Midbrain (tissue), 1 donor: ENCODE data around the gene OR2T10.
"Not testable (repeated sequence)": the region's sequence is repeated elsewhere in the genome, so short reads cannot be mapped to it uniquely, and the experiment has no call there.

Experiments
- DNase-seq: peaks from one replicate; lab custom pipeline; 2025; lab: John Stamatoyannopoulos, UW

OR2T10 gene

DNA sequence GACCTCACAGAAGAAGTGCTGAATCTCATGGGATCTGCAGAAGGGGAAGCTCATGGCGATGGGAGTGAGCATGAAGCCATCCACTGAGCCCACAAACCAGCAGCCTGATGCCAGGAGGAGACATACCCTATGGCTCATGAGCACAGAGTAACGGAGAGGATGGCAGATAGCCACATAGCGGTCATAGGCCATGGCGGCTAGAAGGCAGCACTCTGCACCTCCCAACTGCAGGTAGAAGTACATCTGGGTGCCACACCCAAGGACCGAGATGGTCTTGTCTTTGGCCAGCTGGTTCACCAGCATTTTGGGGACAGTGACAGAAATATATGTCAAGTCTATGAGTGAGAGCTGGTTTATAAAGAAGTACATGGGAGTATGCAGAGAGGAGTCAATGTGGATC is 4.3 kb downstream of the OR2T10 start:
- DNase-seq = no peak

DNA sequence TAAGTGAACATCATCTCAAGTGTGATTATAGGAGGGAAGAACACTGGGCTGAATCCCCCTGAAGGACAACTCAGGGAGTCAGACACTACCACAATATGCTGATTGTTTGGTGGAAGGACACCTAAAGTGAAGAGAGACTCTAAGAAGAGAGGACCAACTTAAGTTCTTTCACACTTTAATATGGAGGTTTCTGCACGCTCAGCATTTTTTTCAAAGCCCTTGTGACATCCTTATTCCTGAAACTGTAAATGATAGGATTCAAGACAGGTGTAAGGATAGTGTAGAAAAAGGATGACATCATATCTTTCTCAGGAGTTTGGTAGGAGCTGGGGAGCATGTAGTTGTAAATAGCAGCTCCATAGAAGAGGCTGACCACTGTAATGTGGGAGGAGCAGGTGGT is 4.8 kb downstream of the OR2T10 start:
- DNase-seq = no peak

DNA sequence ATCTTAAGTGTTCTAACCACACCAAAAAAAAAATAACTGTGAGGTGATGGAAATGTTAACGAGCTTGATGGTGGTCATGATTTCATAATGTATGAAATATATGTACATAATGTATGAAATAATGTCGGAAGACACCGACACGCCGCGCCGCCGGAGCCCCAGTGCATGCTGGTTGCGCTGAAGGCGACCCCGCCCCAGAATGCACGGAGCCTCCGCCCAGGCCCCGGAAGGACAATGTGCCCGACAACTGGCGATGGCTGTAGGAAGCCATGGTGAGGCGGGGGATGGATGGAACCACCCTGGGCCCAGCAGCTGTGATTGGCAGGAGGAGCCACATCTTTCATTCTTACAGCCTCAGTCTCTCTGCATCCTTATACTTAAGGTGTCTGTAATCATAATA is 7.4 kb downstream of the OR2T10 start:
- DNase-seq = no peak

DNA sequence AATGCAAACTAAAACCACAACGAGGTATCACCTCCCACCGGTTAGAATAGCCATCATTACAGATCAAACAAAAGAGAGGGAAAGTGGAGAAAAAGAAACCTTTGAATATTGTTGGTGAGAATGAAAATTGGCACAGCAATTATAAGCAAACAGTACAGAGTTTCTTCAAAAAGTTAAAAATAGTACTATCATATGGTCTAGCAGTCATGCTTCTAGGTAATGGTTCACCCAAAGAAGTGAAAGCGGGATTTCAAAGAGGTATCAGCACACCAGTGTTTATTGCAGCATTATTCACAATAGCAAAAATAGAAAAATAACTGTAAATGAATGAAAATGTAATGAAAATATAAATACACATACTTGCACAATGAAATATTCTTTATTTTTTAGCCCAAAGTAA is 8.2 kb downstream of the OR2T10 start:
- no peak for DNase-seq

DNA sequence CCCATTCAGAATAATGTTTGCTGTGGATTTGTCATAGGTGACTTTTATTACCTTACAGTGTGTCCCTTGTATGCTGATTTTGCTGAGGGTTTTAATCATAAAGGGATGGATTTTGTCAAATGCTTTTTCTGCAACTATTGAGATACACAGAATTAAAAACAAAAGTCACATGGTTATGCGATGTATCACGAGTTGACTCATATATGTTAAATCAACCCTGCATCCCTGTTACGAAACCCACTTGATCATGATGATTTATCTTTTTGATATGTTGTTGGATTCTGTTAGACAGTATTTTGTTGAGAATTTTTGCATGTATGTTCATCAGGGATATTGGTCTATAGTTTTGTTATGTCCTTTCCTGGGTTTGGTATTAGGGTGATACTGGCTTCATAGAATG is 12.2 kb downstream of the OR2T10 start:
- no peak for DNase-seq

DNA sequence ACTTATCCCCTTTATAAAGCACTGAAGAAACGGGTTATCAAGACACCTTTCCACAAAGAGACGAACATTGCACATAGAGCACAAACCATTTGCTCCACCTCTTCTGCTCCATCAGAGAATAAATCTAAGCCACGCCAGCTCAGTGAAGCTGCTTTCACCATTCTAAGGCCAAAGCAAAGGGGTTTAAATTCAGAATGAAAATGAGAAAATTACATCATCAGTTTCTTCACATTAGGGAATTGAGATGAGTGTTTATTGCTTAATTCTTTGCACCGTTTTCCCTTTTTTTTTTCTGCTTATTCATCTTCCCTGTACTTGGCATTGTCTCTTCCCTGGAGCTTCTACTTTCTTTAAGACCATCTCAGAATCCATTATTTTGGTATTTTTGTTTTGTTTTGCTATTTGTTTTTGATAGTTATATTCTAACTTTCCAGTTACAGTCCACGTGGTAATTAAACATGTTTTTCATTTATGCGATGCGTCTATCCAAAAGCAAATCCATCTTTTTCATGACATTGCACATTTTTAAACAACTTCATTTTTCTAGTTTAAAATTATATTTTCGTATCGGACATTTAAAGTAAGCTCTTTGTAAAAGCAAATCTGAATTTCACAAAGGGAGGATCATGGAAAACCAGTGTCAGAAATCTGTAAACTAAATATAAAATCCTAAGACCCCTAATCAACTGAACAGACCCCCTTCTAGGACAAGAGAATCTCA is 21.1 kb downstream of the OR2T10 start:
- DNase-seq = no peak

DNA sequence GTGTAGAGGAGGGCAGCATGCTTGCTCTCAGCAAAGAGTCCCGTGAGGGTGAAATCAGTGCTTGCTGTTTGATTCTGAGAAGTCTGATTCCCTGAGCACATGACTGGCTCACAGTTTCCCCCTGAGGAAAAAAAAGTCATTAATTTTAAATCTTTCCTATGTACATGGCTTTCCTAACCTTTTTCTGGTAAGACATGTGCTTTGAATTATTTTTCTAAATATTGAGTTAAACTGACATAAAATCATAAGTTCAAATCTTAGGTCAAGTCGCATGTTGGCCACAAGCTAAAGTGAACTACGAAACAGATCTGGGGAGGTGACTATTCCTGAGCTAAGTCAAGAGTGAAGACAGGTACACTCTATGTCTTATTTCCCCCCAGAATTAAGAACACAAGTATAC is 22.8 kb downstream of the OR2T10 start, which contains the start of gene OR2T34:
TSS of gene OR2T34 (minus strand) at position 101 of the 400 bp plus-strand sequence. CDS start at position 101, 0 bp downstream.
- not testable (repeated sequence) for DNase-seq

DNA sequence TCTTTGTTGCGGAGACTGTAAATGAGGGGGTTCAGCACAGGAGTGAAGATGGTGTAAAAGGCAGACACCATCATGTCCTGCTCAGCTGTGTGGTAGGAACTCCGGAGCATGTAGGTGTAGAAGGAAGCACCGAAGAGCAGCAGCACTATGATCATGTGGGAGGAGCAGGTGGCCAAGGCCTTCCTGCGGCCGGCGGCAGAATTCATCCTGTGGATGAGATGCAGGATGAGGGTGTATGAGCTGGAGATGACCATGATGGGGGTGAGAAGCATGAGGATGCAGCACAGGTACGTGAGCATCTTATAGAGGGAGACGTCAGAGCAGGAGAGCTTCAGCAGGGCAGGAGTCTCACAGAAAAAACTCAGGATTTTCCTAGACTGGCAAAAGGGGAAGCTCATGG is 23.6 kb downstream of the OR2T10 start:
- not testable (repeated sequence) for DNase-seq

DNA sequence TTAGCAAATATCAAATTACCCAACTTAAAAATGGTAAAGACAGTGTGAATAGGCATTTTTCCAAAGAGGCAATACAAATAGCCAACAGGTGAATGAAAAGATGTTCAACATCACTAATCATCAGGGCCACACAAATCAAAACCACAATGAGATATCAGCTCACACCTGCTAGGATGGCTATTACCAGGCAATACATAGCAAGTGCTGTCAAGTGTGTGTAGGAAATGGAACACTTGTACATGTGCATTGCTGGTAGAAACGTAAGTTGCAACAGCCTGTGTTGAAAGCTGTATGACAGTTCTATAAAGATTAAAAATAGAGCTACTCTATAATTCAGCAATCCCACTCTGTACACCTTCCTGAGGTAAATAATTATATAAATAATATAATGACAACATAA is 25.5 kb downstream of the OR2T10 start:
- not testable (repeated sequence) for DNase-seq

DNA sequence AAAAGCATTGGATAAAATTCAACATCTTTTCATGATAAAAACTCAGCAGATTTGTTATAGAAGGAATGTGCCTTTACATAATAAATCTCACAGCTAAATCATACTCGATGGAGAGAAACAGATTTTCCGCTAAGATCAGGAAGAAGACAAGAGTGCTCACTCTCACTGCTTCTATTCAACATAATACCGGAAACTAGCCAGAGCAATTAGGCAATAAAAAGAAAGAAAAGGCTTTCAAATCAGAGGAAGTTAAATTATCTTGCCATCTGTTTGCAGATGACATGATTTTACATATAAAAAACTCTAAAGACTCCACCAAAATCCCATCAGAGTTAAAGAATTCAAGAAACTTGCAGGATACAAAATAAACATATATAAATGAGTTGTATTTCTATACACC is 26.7 kb downstream of the OR2T10 start:
- not testable (repeated sequence) for DNase-seq

DNA sequence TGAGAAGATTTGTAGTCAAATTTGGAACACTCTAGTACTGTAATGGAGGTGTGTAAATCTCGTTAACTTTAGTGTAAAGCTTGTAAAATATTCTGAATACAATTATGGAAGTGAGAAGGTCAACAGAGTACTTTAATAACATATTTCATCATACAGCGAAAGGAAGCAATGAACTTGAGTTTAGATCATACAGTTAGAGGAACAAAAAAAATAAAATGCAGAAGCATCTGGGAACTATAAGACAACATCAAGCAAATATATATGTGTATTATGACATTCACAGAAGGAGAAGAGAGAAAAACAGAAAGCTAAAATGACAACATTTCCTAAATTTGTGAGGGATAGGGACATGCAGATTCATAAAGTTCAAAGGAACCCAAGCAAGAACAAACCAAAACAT is 28.5 kb downstream of the OR2T10 start:
- not testable (repeated sequence) for DNase-seq

DNA sequence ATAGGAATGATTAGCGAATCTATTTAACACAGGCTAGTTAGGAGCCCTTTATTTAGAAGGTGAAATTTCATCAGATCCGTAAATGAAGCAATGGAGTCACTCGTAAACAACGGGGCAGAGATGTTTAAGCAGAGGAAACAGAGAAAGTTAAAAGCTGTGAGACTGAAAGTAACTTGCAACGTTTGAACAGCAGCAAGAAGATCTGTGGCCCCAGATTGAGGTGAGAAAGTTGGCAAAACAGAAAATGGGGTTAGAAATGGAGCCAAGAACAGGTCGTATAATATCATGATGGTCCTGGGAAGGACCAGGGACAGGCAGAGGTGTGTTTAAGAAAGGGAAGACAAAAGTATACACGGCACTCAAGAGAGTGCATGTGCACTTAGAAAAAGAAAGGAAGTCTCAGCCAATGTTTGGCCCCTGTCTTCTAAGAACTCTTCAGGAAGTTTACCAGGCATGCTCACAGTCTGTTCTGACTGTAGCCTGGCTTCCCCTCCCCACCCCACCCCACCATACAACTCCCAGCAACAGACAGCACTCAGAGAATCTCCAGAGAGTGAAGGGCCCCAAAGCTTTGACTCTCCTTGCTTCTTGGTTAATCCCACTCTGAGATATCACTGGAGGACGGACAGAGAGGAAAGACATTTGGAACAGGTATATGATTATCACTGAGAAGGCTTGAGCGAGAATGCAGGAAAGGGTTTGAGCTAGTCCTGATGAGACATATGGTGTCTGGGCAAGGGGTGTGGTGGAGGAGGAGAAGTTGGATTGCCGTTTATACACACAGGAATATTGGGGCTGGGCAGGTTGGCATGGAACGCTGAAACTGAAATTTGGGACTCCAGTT is 31.7 kb downstream of the OR2T10 start:
- DNase-seq = not testable (repeated sequence)

DNA sequence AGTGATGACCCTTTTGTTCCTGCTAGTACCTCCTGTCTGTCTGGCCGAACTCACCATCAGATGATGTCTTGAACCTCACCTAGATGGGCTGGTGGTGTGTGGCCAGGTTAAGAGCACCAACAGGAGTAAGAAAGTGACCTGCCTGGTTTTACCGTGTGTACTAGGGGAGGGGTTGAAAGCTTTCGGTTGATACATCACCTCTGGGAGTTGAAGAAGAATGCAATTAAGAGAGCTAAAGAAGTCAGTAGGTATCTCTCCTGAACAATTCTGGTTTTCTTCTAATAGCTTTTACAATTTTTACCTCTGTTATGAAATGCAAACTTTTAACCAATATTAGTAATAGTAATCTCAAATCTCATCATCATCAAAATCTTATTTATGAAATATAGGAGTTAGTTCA is 34.8 kb downstream of the OR2T10 start, which contains the start of gene OR2T29:
TSS of gene OR2T29 (minus strand) at position 101 of the 400 bp plus-strand sequence. CDS start 3,281 bp downstream, outside the sequence.
- DNase-seq = not testable (repeated sequence)

DNA sequence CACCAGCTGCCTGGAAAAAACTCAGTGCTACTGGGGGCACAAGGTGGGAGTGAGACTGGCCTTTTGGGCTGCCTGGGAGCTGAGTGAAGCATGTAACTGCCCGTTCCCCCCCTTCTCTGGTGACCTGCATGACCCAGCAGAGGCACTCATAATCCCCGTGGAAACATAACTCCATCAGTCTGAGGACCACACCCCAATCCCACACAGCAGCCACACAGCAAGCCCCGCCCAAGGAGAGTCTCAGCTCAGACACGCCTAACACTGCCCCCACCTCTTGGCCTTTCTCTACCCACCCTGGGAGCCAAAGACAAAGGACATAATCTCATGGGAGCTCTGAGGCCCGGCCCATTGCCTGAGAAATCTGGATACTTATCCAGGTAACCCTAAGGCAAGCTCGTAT is 46.5 kb downstream of the OR2T10 start:
- DNase-seq = not testable (repeated sequence)

DNA sequence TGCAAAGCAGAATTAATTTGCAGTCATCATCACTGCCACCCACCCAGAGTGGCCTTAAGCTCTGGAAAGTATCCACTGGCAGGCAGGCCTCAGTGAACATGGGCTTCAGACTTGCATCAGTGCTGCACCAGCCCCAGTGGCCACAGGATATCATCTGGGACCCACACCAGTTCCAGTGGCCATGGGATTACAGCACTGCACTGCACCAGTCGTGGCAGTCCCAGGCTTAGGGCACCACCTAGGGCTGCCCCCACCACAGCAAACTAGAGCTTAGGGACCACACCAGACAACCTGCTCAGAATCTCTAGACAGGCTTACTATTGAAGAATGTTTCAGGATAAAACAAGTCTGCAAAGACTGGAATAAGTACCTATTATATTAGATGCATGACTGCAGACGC is 50.1 kb downstream of the OR2T10 start:
- not testable (repeated sequence) for DNase-seq
